Neural cell (in vitro differentiated cells): ENCODE results near the gene CSMD2. TPM values are rescaled to one million over a fixed set of nuclear protein-coding genes. Genes with fewer than 3 reads are reported as not detected.

ENCODE experiments used
- H2AFZ ChIP-seq: fragments of 200-600, 300-800 bp; sonication (generic), shearing (Covaris generic); 2 replicates; pipeline ENCODE4 v1.6.0; 2014; ENCODE audit warnings: low read depth, mild to moderate bottlenecking, antibody characterized with exemption, low read length, moderate library complexity
- H3F3A ChIP-seq: fragments of 200-600 bp; shearing (Covaris generic); 2 replicates; pipeline ENCODE4 v1.6.1; 2016; ENCODE audit warnings: mild to moderate bottlenecking, moderate library complexity, mixed read lengths, antibody characterized with exemption, low read length; ENCODE audit not compliant: insufficient read depth, poor library complexity, severe bottlenecking
- H3K27ac ChIP-seq: fragments of 200-600, 300-800 bp; sonication (generic), shearing (Covaris generic); 2 replicates; pipeline ENCODE4 v1.5.1; 2014; ENCODE audit warnings: mild to moderate bottlenecking, low read length, moderate library complexity
- H3K27me3 ChIP-seq: fragments of 300-800, 200-600 bp; sonication (generic), shearing (Covaris generic); 2 replicates; pipeline ENCODE4 v1.6.0; 2014; ENCODE audit warnings: mild to moderate bottlenecking, low read depth, low read length, moderate library complexity; ENCODE audit not compliant: insufficient read depth
- H3K36me3 ChIP-seq: fragments of 300-800, 200-600 bp; sonication (generic), shearing (Covaris generic); 2 replicates; pipeline ENCODE4 v1.5.1; 2014; ENCODE audit warnings: mild to moderate bottlenecking, antibody characterized with exemption, low read length, moderate library complexity; ENCODE audit not compliant: insufficient read depth
- H3K4me2 ChIP-seq: fragments of 300-800, 200-600 bp; sonication (generic), shearing (Covaris generic); 2 replicates; pipeline ENCODE4 v1.6.0; 2014; ENCODE audit warnings: mild to moderate bottlenecking, low read length
- H3K4me3 ChIP-seq: fragments of 300-800, 200-600 bp; sonication (generic), shearing (Covaris generic); 2 replicates; pipeline ENCODE4 v1.5.1; 2014; ENCODE audit warnings: mild to moderate bottlenecking, low read length, moderate library complexity
- H3K79me2 ChIP-seq: fragments of 200-600 bp; shearing (Covaris generic); replicated peaks from 2 replicates; pipeline ENCODE4 v1.6.0; 2014; ENCODE audit warnings: mild to moderate bottlenecking, low read length, moderate library complexity; ENCODE audit not compliant: insufficient read depth
- H3K9ac ChIP-seq: fragments of 300-800, 200-600 bp; sonication (generic), shearing (Covaris generic); 2 replicates; pipeline ENCODE4 v1.6.1; 2016; ENCODE audit warnings: mild to moderate bottlenecking, low read length, mixed read lengths
- H3K9me2 ChIP-seq: fragments of 200-600 bp; shearing (Covaris generic); 2 replicates; pipeline ENCODE4 v1.6.1; 2016; ENCODE audit warnings: mild to moderate bottlenecking, low read length, mixed read lengths; ENCODE audit not compliant: insufficient read depth
- H3K9me3 ChIP-seq: fragments of 200-600, 300-800 bp; sonication (generic), shearing (Covaris generic); 2 replicates; pipeline ENCODE4 v1.6.1; 2016; ENCODE audit warnings: mild to moderate bottlenecking, mixed run types, low read length, moderate library complexity, mixed read lengths
- H4K20me1 ChIP-seq: fragments of 200-600 bp; shearing (Covaris generic); 2 replicates; pipeline ENCODE4 v1.6.1; 2016; ENCODE audit warnings: mild to moderate bottlenecking, mixed run types; ENCODE audit not compliant: insufficient read depth
- CTCF ChIP-seq: fragments of 450-650 bp; IDR thresholded peaks from 2 replicates; pipeline ENCODE4 v1.5.1; 2014; ENCODE audit warnings: antibody characterized with exemption, mild to moderate bottlenecking, moderate library complexity; ENCODE audit not compliant: poor library complexity, severe bottlenecking
- EP300 ChIP-seq: fragments of 450-650 bp; conservative IDR thresholded peaks from 2 replicates; pipeline ENCODE4 v1.6.1; 2014; ENCODE audit warnings: antibody characterized with exemption, mild to moderate bottlenecking, moderate library complexity; ENCODE audit not compliant: poor library complexity, severe bottlenecking
- EZH2 ChIP-seq: fragments of 200-600, 300-800 bp; shearing (Covaris generic), sonication (generic); IDR thresholded peaks from 2 replicates; pipeline ENCODE4 v1.6.1; 2014; ENCODE audit warnings: antibody characterized with exemption, low read length, borderline replicate concordance, mild to moderate bottlenecking; ENCODE audit not compliant: insufficient read depth, poor library complexity, severe bottlenecking
- MXI1 ChIP-seq: fragments of 450-650 bp; conservative IDR thresholded peaks from 2 replicates; pipeline ENCODE4 v1.6.1; 2014; ENCODE audit warnings: antibody characterized with exemption, mild to moderate bottlenecking; ENCODE audit not compliant: poor library complexity, severe bottlenecking
- POLR2AphosphoS5 ChIP-seq: IDR thresholded peaks from 2 replicates; pipeline ENCODE4 v1.6.1; 2012
- RAD21 ChIP-seq: fragments of 450-650 bp; conservative IDR thresholded peaks from 2 replicates; pipeline ENCODE4 v1.6.1; 2014; ENCODE audit warnings: antibody characterized with exemption, mild to moderate bottlenecking, moderate library complexity
- REST ChIP-seq: IDR thresholded peaks from 2 replicates; pipeline ENCODE4 v1.6.1; 2012; ENCODE audit warnings: borderline replicate concordance
- SMC3 ChIP-seq: fragments of 450-650 bp; conservative IDR thresholded peaks from 2 replicates; pipeline ENCODE4 v1.6.1; 2014; ENCODE audit warnings: antibody characterized with exemption, mild to moderate bottlenecking, moderate library complexity; ENCODE audit not compliant: poor library complexity
- TAF1 ChIP-seq: IDR thresholded peaks from 2 replicates; pipeline ENCODE4 v1.6.1; 2012; ENCODE audit warnings: low read depth
- polyA plus RNA-seq: library from polyadenylated mRNA; depleted of rRNA; stranded (reverse); fragments of >200 nt; gene quantifications from 2 replicates; pipeline ENCODE4 v1.2.3, GENCODE V29; 2014

Gene CSMD2
- polyA plus RNA-seq, 1 donor from 2014 or later = 9.6 TPM

GRCh38 chr1:33841494-33841893, 323.5 kb downstream of the CSMD2 start:
- Histone ChIP-seq H3K9me3 (no peaks in the 10 kb centered on the region), H3K36me3 (no peaks in the 10 kb centered on the region), H3K9me2 (no peaks in the 10 kb centered on the region), H3K4me3 (no peak overlapping the region), H3K4me2 (no peak overlapping the region), H3K27me3 (no peaks in the 10 kb centered on the region), H4K20me1 (no peaks in the 10 kb centered on the region), H2AFZ (no peak overlapping the region), H3K79me2 (no peaks in the 10 kb centered on the region), H3K9ac (no peak overlapping the region), H3F3A (no peaks in the 10 kb centered on the region), H3K27ac (no peak overlapping the region)
- TF ChIP-seq SMC3 (no peak), RAD21 (no peak), TAF1 (no peak), REST (no peak), EP300 (no peak), MXI1 (no peak), CTCF (no peak), POLR2AphosphoS5 (no peak), EZH2 (no peak)

GRCh38 chr1:33837635-33838034, 327.4 kb downstream of the CSMD2 start:
- no peak overlapping the region for H2AFZ ChIP-seq
- peak; percentile 29 for TF ChIP-seq EP300
- no peak for TF ChIP-seq MXI1
- H3K9me3 ChIP-seq = no peaks in the 10 kb centered on the region
- no peaks in the 10 kb centered on the region for H3F3A ChIP-seq
- H4K20me1 ChIP-seq = no peaks in the 10 kb centered on the region
- H3K27me3 ChIP-seq = no peaks in the 10 kb centered on the region
- peak overlapping the region; percentile 75 for H3K27ac ChIP-seq
- H3K9ac ChIP-seq = peak overlapping the region; percentile 17
- no peak overlapping the region for H3K4me3 ChIP-seq
- no peak overlapping the region for H3K4me2 ChIP-seq
- H3K79me2 ChIP-seq = no peaks in the 10 kb centered on the region
- no peaks in the 10 kb centered on the region for H3K9me2 ChIP-seq
- no peaks in the 10 kb centered on the region for H3K36me3 ChIP-seq

- Histone ChIP-seq H3K9me2 (no peaks in the 10 kb centered on the region), H2AFZ (no peak overlapping the region), H3K4me2 (no peak overlapping the region), H3K79me2 (no peaks in the 10 kb centered on the region), H3K36me3 (no peaks in the 10 kb centered on the region), H3K27me3 (no peaks in the 10 kb centered on the region), H3K27ac (peak overlapping the region; percentile 75), H3K4me3 (no peak overlapping the region), H4K20me1 (no peaks in the 10 kb centered on the region), H3F3A (no peaks in the 10 kb centered on the region), H3K9ac (no peak overlapping the region), H3K9me3 (no peaks in the 10 kb centered on the region)
- TF ChIP-seq SMC3 = no peak
- TF ChIP-seq MXI1 = no peak
- TF ChIP-seq EZH2 = no peak
- no peak for TF ChIP-seq REST
- TF ChIP-seq EP300 = no peak
- no peak for TF ChIP-seq TAF1
- no peak for TF ChIP-seq CTCF
- no peak for TF ChIP-seq POLR2AphosphoS5
- no peak for TF ChIP-seq RAD21
These were observed 328.1 kb downstream of the CSMD2 start for GRCh38 chr1:33836911-33837310.
